NCI-H1436 treated with DMSO at 0.1 percent for 48 hours (cell line): Measurements from ENCODE around the gene NSD1.
"Not testable (repeated sequence)": the region's sequence is repeated elsewhere in the genome, so short reads cannot be mapped to it uniquely, and the experiment has no call there.

Source experiments
- DNase-seq: peaks from one replicate; lab custom pipeline; 2025; lab: John Stamatoyannopoulos, UW

Gene NSD1

GRCh38 chr5:177176175-177176711 is 42.7 kb downstream of the NSD1 start:
- no peak for DNase-seq

GRCh38 chr5:177177847-177178437 is 44.4 kb downstream of the NSD1 start:
- not testable (repeated sequence) for DNase-seq

GRCh38 chr5:177178733-177179304 is 45.2 kb downstream of the NSD1 start:
- DNase-seq: no peak

- DNase-seq: no peak
Measured at GRCh38 chr5:177179431-177179830, 45.9 kb downstream of the NSD1 start.

- no peak for DNase-seq
Measured at GRCh38 chr5:177183142-177183541, 49.6 kb downstream of the NSD1 start.

DNA sequence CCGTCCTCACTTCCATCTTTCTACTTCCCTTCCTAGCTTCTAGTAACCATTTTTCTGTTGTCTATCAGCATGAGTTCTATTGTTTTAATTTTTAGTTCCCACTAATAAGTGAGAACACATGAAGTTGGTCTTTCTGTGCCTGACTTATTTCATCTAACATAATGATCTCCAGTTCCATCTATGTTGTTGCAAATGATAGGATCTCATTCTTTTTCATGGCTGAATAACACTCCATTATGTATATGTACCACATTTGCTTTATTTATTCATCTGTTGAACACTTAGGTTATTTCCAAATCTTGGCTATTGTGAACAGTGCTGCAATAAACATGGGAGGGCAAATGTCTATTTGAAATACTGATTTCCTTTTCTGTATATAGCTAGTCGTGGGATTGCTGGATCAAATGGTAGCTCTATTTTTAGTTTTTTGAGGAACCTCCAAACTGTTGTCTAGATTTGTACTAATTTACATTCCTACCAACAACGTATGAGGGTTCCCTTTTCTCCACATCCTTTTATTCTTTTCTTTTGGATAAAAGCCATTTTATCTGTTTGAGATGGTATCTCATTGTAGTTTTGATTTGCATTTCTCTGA is 50.3 kb downstream of the NSD1 start:
- DNase-seq: no peak

DNA sequence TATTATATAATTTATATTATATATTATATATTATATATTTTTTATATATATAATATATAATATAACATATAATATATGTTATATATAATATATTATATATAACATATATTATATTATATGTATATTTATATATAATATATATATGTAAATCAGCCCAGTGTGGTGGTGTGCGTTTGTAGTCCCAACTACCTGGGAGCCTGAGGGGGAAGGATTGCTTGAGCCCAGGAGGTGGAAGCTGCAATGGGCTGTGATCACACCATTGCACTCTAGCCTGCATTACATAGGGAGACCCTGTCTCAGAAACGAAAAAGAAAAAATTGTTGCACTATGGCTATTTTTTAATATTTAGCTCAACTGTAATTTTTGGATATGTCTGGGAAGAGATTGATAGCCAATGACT is 52.4 kb downstream of the NSD1 start:
- DNase-seq: no peak

DNA sequence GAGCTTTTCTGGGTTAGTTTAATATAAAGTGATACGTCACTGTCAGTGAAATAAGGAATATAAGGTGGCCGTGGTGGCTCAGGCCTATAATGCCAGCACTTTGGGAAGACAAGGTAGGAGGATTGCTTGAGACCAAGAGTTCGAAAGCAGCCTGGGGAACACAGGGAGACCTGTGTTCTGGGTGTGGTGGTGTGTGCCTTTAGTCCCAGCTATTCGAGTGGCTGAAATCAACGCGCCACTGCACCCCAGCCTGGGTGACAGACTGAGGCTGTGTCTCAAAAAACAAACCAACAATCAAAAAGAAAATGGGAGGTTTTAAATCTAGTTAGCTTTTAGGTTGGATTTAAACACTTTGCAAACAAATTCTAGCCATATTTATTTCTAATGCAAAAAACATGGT is 53.1 kb downstream of the NSD1 start:
- no peak for DNase-seq

DNA sequence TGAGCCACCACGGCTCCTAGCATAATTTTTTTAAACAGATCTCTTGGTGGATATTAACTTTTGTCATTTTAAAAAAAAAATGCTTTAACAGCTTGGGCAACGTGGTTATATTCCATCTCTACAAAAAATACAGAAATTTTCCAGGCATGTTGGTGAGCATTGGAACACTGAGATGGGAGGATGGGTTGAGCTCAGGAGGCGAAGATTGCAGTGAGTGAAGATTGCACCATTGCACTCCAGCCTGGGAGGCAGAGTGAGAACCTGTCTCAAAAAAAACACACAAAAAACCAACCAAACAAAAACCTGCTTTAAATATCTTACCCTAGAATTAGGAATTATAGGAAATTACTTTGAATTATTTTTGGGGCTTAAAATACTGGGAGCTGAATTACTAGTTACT is 55.2 kb downstream of the NSD1 start:
- no peak for DNase-seq

DNA sequence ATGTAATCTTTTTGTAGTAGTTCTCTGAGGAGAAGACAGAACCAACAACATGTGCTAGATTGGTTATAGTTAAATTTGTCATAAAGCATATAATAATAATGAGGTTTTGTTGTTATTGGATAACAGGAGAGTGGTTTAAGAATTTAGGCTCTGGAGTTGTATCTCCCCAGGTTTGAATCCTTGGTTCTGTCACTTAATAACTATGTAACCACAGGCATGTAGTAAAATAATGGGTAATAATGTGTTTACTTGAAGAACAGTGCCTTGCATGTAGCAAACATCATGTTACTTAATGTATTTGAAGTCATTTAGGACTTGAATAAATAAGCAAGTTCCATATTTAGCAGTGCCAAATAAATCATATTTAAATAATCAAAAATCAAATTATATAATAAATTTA is 55.8 kb downstream of the NSD1 start:
- no peak for DNase-seq

- DNase-seq: no peak
Measured at GRCh38 chr5:177189965-177190364, 56.4 kb downstream of the NSD1 start.

DNA sequence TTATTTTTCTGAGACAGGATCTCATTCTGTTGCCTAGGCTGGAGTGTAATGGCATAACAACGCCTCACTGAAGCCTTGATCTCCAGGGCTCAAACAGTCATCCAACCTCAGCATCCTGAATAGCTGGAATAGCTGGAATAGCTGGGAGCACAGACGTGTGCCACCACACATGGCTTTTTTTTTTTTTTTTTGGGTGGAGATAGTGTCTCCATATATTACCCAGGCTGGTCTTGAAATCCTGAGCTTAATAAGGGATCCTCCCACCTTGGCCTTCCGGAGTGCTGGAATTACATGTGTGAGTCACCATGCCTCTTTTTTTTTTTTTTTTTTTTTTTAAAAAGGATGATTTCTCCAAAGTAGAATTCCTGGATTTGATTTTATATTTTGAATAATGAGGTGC is 60.7 kb downstream of the NSD1 start:
- no peak for DNase-seq

DNA sequence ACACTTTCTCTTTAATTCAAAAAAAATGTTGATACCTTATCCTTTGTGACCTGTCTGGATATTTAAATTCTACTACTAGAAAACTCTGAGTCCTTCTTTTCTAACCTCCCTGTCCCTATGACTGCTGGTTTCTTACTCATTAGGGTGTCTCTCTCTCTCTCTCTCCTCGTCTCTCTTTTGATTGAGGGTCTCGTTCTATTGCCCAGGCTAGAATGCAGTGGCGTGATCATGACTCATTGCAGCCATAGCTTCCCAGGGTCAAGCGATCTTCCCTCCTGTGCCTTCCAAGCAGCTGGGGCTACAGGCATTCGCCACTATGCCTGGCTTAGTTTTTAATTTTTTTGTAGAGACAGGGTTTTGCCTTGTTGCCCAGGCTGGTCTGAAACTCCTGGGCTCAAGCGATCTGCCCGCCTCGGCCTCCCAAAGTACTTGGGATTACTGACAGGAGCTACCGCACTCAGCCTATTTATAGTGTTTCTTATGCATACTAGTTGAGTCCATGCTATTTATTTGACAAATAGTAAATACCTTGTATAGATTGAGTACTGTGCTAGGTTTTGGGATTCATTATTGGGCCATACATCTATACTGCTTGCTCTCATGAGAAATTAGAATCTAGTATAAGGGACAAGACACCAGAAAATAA is 61.9 kb downstream of the NSD1 start:
- no peak for DNase-seq

DNA sequence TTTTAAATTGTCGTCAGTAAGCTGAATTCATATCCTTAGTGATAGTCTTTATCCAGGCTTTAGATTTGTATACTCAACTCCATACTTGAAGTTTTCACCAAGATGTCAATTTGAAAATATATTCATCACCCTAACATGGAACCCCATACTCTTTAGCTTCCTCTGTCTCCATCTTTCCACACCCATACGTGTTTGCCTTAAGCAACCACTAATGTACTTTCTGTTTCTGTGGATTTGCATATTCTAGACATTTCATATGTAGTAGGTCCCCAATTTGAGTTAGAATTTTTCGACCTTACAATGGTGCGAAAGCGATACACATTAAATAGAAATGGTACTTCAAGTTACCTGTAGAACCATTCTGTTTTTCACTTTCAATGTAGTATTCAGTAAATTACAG is 65.2 kb downstream of the NSD1 start:
- DNase-seq: no peak

GRCh38 chr5:177204281-177204680 is 70.7 kb downstream of the NSD1 start:
- DNase-seq: no peak

DNA sequence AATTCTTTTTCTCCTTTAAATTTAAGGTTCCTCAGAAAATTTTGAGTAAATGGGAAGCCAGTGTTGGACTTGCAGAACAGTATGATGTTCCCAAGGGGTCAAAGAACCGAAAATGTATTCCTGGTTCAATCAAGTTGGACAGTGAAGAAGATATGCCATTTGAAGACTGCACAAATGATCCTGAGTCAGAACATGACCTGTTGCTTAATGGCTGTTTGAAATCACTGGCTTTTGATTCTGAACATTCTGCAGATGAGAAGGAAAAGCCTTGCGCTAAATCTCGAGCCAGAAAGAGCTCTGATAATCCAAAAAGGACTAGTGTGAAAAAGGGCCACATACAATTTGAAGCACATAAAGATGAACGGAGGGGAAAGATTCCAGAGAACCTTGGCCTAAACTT is 76.0 kb downstream of the NSD1 start:
- no peak for DNase-seq

DNA sequence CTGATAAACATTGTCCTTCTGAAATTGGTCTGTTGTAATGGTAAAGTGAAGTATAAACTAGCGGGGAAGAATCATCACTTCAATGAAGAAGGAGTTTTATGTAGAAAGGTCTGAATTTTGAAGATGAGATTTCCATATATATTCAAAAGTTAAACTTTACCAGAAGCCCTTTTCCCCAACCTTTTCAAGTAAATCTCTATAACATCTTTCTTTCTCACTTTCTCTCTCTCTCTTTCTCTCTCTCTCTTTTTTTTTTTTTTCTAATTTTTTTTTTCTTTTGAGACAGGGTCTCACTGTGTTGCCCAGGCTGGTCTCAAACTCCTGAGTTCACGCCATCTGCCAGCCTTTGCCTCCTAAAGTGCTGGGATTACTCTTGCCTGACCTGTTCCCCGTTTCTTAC is 78.7 kb downstream of the NSD1 start:
- DNase-seq: no peak

DNA sequence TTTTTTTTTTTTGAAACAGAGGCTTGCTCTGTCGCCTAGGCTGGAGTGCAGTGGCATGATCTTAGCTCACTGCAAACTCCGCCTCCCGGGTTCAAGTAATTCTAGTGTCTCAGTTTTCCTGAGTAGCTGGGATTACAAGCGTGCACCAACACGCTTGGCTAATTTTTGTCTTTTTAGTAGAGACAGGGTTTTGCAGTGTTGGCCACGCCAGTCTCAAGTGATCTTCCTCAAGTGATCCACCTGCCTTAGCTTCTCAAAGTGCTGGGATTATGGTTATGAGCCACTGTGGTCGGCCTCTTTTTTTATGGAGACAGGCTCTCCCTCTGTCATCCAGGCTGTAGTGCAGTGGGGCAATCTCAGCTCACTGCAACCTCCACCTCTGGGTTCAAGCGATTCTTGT is 87.0 kb downstream of the NSD1 start:
- no peak for DNase-seq

GRCh38 chr5:177222269-177222668 is 88.7 kb downstream of the NSD1 start:
- no peak for DNase-seq

DNA sequence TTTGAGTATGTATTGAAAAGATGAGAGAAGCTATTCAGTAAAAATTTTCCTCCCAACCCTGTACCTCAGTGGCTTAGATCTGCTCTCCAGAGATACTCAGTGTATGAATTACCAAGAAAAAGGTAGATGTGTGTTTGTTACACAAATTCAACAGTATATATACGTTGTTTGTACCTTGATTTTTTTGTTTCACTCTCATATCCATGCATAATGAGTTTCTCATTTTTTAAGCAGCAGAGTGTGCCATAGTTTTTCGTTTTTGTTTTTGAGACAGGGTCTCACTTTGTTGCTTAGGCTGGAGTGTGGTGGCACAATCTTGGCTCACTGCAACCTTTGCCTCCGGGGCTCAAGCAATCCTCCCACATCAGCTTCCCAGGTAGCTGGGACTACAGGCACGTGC is 92.2 kb downstream of the NSD1 start:
- no peak for DNase-seq

- no peak for DNase-seq
Measured at GRCh38 chr5:177226860-177227259, 93.3 kb downstream of the NSD1 start.

DNA sequence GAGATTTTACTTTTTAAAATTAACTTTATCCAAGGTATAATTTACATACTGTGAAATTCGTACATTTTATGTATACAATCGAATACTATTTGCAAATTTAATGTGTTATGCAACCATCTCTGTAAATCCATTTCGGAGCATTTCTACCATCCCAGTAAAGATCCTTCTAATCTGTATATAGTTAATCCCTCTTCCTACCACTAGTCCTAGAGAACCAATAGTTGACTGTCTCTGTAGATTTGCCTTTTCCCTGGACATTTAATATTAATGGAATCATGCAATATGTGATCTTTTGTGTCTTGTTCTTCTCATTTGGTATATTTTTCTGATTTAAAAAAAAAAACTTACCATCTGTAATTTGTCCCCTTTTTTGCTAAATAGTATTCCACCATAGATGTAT is 95.2 kb downstream of the NSD1 start:
- no peak for DNase-seq

DNA sequence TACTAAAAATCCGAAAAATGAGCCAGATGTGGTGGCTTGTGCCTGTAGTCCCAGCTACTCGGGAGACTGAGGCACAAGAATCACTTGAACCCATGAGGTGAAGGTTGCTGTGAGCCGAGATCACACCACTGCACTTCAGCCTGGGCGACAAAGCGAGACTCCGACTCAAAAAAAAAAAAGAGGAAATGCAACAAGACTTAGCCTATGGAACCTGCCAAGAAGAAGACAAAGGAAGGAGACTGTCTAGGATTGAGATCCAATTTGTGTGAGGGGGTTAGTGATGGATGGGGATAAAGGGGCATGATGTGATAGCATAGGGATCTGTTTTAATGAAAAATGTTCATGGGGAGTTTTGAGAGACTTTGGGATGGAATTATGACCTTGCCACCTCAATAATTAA is 97.1 kb downstream of the NSD1 start:
- DNase-seq: no peak
